ENCODE measurements around the gene NR4A3. TPM values are rescaled to one million over a fixed set of nuclear protein-coding genes. Genes with fewer than 3 reads are reported as not detected.

Gene NR4A3
- total and polyA plus RNA-seq, 2 donors from 2014 or later: 0.34 to 9.1 TPM

GRCh38 chr9:99822109-99822805 is 572 bp downstream of the NR4A3 start:
- peak overlapping the region; percentile 53 to 97 (median 93) for H3K4me3 ChIP-seq (ENCODE audit: low read length in 3 of 3)
- H3K9me3 ChIP-seq (ENCODE audit: control insufficient read depth in 2 of 3, insufficient read depth in 1 of 3, low read length in 3 of 3): no peaks in the 10 kb centered on the region
- no peaks in the 10 kb centered on the region for H3K36me3 ChIP-seq (ENCODE audit: control insufficient read depth in 2 of 3, insufficient read depth in 3 of 3, low read length in 3 of 3)
- peak overlapping the region; percentile 93 to 99 for H3K27ac ChIP-seq (ENCODE audit: low read depth in 2 of 2, low read length in 2 of 2)
- peaks cover 5 to 23% (median 16%) of the 10 kb centered on the region in 3 donors for H3K4me1 ChIP-seq (ENCODE audit: control insufficient read depth in 2 of 3, insufficient read depth in 2 of 3, low read depth in 1 of 3, low read length in 3 of 3)
- DNase-seq (peak in 4 of 5 donors; percentile 58 to 79 (median 72)), FAIRE-seq (no peak)
- peaks cover 34% of the 10 kb centered on the region for H3K27me3 ChIP-seq (ENCODE audit: control insufficient read depth, insufficient read depth, low read length)
- TF ChIP-seq, protein P1, sequence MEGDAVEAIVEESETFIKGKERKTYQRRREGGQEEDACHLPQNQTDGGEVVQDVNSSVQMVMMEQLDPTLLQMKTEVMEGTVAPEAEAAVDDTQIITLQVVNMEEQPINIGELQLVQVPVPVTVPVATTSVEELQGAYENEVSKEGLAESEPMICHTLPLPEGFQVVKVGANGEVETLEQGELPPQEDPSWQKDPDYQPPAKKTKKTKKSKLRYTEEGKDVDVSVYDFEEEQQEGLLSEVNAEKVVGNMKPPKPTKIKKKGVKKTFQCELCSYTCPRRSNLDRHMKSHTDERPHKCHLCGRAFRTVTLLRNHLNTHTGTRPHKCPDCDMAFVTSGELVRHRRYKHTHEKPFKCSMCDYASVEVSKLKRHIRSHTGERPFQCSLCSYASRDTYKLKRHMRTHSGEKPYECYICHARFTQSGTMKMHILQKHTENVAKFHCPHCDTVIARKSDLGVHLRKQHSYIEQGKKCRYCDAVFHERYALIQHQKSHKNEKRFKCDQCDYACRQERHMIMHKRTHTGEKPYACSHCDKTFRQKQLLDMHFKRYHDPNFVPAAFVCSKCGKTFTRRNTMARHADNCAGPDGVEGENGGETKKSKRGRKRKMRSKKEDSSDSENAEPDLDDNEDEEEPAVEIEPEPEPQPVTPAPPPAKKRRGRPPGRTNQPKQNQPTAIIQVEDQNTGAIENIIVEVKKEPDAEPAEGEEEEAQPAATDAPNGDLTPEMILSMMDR (IDR thresholded peaks at IDR 0.05; ENCODE audit: borderline replicate concordance, extremely low read depth, insufficient read depth): no peak
- peak overlapping the region; percentile 57 to 95 (median 74) for H3K9ac ChIP-seq (ENCODE audit: low read length in 3 of 3)
- intact Hi-C loops (cut with DNase I): no loop called here

- H3K9me3 ChIP-seq (ENCODE audit: control insufficient read depth in 2 of 3, insufficient read depth in 1 of 3, low read length in 3 of 3): no peaks in the 10 kb centered on the region
- FAIRE-seq (no peak), DNase-seq (peak; percentile 40 to 73 (median 66))
- H3K4me1 ChIP-seq (ENCODE audit: control insufficient read depth in 2 of 3, insufficient read depth in 2 of 3, low read depth in 1 of 3, low read length in 3 of 3): peaks cover 5 to 23% (median 16%) of the 10 kb centered on the region in 3 donors
- H3K27ac ChIP-seq (ENCODE audit: low read depth in 2 of 2, low read length in 2 of 2): peak overlapping the region in 1 of 2 donors; percentile 38
- intact Hi-C loops (cut with DNase I): no loop called here
- TF ChIP-seq, protein P1 (IDR thresholded peaks at IDR 0.05; ENCODE audit: borderline replicate concordance, extremely low read depth, insufficient read depth): no peak
- no peaks in the 10 kb centered on the region for H3K36me3 ChIP-seq (ENCODE audit: control insufficient read depth in 2 of 3, insufficient read depth in 3 of 3, low read length in 3 of 3)
- peak overlapping the region; percentile 38 to 95 (median 85) for H3K9ac ChIP-seq (ENCODE audit: low read length in 3 of 3)
- peaks cover 41% of the 10 kb centered on the region for H3K27me3 ChIP-seq (ENCODE audit: control insufficient read depth, insufficient read depth, low read length)
- peak overlapping the region; percentile 48 to 97 (median 93) for H3K4me3 ChIP-seq (ENCODE audit: low read length in 3 of 3)
These were observed 1.3 kb downstream of the NR4A3 start for GRCh38 chr9:99822806-99823591.

DNA sequence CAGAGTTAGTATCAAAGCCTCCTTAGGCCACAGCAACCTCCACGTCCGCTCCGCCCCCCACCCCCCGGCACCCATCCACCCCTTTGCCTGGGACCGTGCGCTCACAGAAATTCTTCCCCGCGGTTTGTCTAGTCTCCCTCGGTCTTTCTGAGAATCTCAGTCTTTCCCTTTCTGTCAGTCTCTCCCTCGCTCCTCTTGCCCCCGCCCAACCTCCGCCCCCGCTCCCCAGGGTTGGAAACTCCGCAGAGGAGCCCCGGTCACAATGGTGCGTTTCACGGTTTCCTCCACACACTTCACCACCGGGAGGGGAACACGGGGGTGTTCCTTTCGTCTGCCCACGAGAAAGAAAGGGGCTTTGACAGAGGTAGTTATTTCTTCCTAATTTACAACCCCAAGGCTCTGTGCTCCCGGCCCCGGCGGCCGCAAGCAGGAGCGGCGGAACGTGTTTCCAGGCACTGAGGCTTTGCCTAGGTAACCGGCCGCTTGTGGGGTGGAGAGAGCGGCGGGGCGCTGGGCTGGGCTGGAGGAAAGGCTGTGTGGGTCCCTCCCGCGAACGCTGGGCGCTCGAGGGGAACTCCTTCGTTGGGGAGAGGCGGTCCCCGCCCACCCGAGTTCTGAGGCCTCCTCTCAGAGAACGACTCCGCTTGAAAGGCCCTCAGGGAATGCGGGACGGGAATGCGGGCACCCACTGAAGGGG is 2.1 kb downstream of the NR4A3 start:
- Histone ChIP-seq H3K9me3 (ENCODE audit: control insufficient read depth in 2 of 3, insufficient read depth in 1 of 3, low read length in 3 of 3) (no peaks in the 10 kb centered on the region), H3K27ac (ENCODE audit: low read depth in 2 of 2, low read length in 2 of 2) (no peak overlapping the region), H3K36me3 (ENCODE audit: control insufficient read depth in 2 of 3, insufficient read depth in 3 of 3, low read length in 3 of 3) (no peaks in the 10 kb centered on the region), H3K27me3 (ENCODE audit: control insufficient read depth, insufficient read depth, low read length) (peaks cover 46% of the 10 kb centered on the region), H3K4me3 (ENCODE audit: low read length in 3 of 3) (peak overlapping the region; percentile 48 to 97 (median 93)), H3K4me1 (ENCODE audit: control insufficient read depth in 2 of 3, insufficient read depth in 2 of 3, low read depth in 1 of 3, low read length in 3 of 3) (peaks cover 0 to 17% (median 10%) of the 10 kb centered on the region in 3 donors), H3K9ac (ENCODE audit: low read length in 3 of 3) (peak overlapping the region in 2 of 3 donors; percentile 35 to 95)
- no peak for FAIRE-seq
- intact Hi-C loops (cut with DNase I): no loop called here
- peak; percentile 57 to 85 (median 70) for DNase-seq
- TF ChIP-seq, protein P1 (IDR thresholded peaks at IDR 0.05; ENCODE audit: borderline replicate concordance, extremely low read depth, insufficient read depth): no peak
